ENCODE results near the gene RPS6KB2. TPM values are rescaled to one million over a fixed set of nuclear protein-coding genes. Genes with fewer than 3 reads are reported as not detected.

The RPS6KB2 gene
- total and polyA plus RNA-seq, 10 of the 15 experiments (the other 5 are each of a cell fraction or from before 2014, with no cell fraction given): 0.39 to 101 (median 58.4) TPM

GRCh38 chr11:67466367-67466766, 38.1 kb downstream of the RPS6KB2 start:
- no peak overlapping the region for H3K9ac ChIP-seq (ENCODE audit: control insufficient read depth, insufficient read depth, low read length)
- peaks cover 14% of the 10 kb centered on the region for H3K79me2 ChIP-seq (ENCODE audit: control insufficient read depth, insufficient read depth, low read length)
- 80% methylated on average over 5 of the region's 5 CpGs for WGBS (ENCODE audit: insufficient coverage, insufficient replicate concordance, low lambda C conversion rate, missing lambda C conversion rate)
- peaks cover 37% of the 10 kb centered on the region for H3K4me1 ChIP-seq (ENCODE audit: control insufficient read depth, insufficient read depth, low read length)
- no peak for TF ChIP-seq MEF2B (IDR thresholded peaks at IDR 0.05; ENCODE audit: partially characterized antibody, poor library complexity, severe bottlenecking)
- TF ChIP-seq NFXL1 (IDR thresholded peaks at IDR 0.05; ENCODE audit: borderline replicate concordance): no peak
- no peak for TF ChIP-seq EGR1 (IDR thresholded peaks at IDR 0.05; ENCODE audit: borderline replicate concordance in 1 of 2, low read depth in 2 of 2, low read length in 2 of 2)
- no peak for TF ChIP-seq RUNX3 (IDR thresholded peaks at IDR 0.05; ENCODE audit: low read length)
- TF ChIP-seq NKRF (conservative IDR thresholded peaks at IDR 0.05): no peak
- TF ChIP-seq SUPT20H (IDR thresholded peaks at IDR 0.05; ENCODE audit: borderline replicate concordance, control insufficient read depth, low read depth, low read length): no peak
- no peak for TF ChIP-seq ZBED1 (IDR thresholded peaks at IDR 0.05; ENCODE audit: borderline replicate concordance)
- no peak for TF ChIP-seq TCF7 (IDR thresholded peaks at IDR 0.05; ENCODE audit: borderline replicate concordance)
- no peak for TF ChIP-seq RELA (IDR thresholded peaks at IDR 0.05; ENCODE audit: borderline replicate concordance, partially characterized antibody)
- TF ChIP-seq NR2F1 (conservative IDR thresholded peaks at IDR 0.05): no peak
- TF ChIP-seq E2F4 (IDR thresholded peaks at IDR 0.05; ENCODE audit: low read depth, low read length): no peak
- no peak for TF ChIP-seq SMAD1 (IDR thresholded peaks at IDR 0.05; ENCODE audit: low read depth, partially characterized antibody)
- TF ChIP-seq IKZF1 (conservative IDR thresholded peaks at IDR 0.05): no peak
- no peak for TF ChIP-seq MYC (IDR thresholded peaks at IDR 0.05; ENCODE audit: insufficient read depth, insufficient read length, insufficient replicate concordance, low read length, severe bottlenecking)
- TF ChIP-seq SUZ12 (IDR thresholded peaks at IDR 0.05; ENCODE audit: unreplicated experiment): no peak
- no peak for TF ChIP-seq NFYA (IDR thresholded peaks at IDR 0.05; ENCODE audit: borderline replicate concordance, low read depth, low read length)
- no peak for TF ChIP-seq STAT1 (conservative IDR thresholded peaks at IDR 0.05)
- ChIA-PET SMC1A (ENCODE audit: uncharacterized antibody, unreplicated experiment) (interaction anchor here (1.6 to 5.2 kb wide), 4 partner anchors 18 to 64 kb away, joined by 13 to 46 read pairs (median 30); partner anchors contain the start of genes AIP, PPP1CA, PTPRCAP and TBC1D10C), POLR2A (interaction anchor here (0.6 to 8.1 kb wide), 6 partner anchors 19 to 119 kb away, joined by 3 to 78 read pairs (median 50); partner anchors contain the start of genes AIP, PPP1CA, PTPRCAP and TBC1D10C), RAD21 (ENCODE audit: unreplicated experiment) (interaction anchor here (1.9 to 5.5 kb wide), 5 partner anchors 19 to 65 kb away, joined by 5 to 72 read pairs (median 20); partner anchors contain the start of genes AIP, PPP1CA and PTPRCAP), CTCF (interaction anchor here (0.7 to 5.1 kb wide), 2 partner anchors 65 to 1477 kb away, joined by 4 to 36 read pairs; partner anchors contain the start of gene PPP1CA)
- no peaks in the 10 kb centered on the region for H4K20me1 ChIP-seq (ENCODE audit: control insufficient read depth, insufficient read depth)
- no peak overlapping the region for H3K27ac ChIP-seq (ENCODE audit: control insufficient read depth, insufficient read depth)
- no peak for DNase-seq (ENCODE audit: low read depth, low spot score)
- intact Hi-C loops (cut with micrococcal nuclease; ENCODE audit: unreplicated experiment) (no loop called here), in situ Hi-C loops (cut with MboI) (no loop called here)
- no peak overlapping the region for H2AFZ ChIP-seq (ENCODE audit: control insufficient read depth, low read depth, low read length)
- no TSS peak for BruUV-seq (replicated peaks)
- no peaks in the 10 kb centered on the region for H3K27me3 ChIP-seq (replicated peaks in 1 of 2; ENCODE audit: control insufficient read depth in 2 of 2, insufficient read depth in 2 of 2, low read length in 1 of 2)
- no peak for ATAC-seq
- no peak for FAIRE-seq
- no peaks in the 10 kb centered on the region for H3K9me3 ChIP-seq (replicated peaks; ENCODE audit: control insufficient read depth, insufficient read depth, low read length)
- no peak overlapping the region for H3K4me2 ChIP-seq (ENCODE audit: control insufficient read depth, insufficient read depth)
- no peaks in the 10 kb centered on the region; a peak in 1 of 4 replicates for H3K36me3 ChIP-seq (ENCODE audit: control insufficient read depth in 2 of 2, insufficient read depth in 2 of 2, low read length in 1 of 2)
- H3K4me3 ChIP-seq: no peak overlapping the region
